C4-2B (cell line): Measurements from ENCODE around the gene DIRAS1.

Experiments
- H3K27ac ChIP-seq: fragments of 450-650 bp; 2 replicates; pipeline ENCODE4 v1.5.1; 2017
- ZFX ChIP-seq: fragments of 450-650 bp; IDR thresholded peaks from 2 replicates; pipeline ENCODE4 v1.6.1; 2017
- TF ChIP-seq, protein P1 (sequence below): fragments of 450-650 bp; conservative IDR thresholded peaks from 2 replicates; pipeline ENCODE4 v1.5.1; 2017; ENCODE audit warnings: mild to moderate bottlenecking

DIRAS1 gene

GRCh38 chr19:2765376-2765775, 44.2 kb upstream of the DIRAS1 start:
- no peak for TF ChIP-seq ZFX
- TF ChIP-seq, protein P1, sequence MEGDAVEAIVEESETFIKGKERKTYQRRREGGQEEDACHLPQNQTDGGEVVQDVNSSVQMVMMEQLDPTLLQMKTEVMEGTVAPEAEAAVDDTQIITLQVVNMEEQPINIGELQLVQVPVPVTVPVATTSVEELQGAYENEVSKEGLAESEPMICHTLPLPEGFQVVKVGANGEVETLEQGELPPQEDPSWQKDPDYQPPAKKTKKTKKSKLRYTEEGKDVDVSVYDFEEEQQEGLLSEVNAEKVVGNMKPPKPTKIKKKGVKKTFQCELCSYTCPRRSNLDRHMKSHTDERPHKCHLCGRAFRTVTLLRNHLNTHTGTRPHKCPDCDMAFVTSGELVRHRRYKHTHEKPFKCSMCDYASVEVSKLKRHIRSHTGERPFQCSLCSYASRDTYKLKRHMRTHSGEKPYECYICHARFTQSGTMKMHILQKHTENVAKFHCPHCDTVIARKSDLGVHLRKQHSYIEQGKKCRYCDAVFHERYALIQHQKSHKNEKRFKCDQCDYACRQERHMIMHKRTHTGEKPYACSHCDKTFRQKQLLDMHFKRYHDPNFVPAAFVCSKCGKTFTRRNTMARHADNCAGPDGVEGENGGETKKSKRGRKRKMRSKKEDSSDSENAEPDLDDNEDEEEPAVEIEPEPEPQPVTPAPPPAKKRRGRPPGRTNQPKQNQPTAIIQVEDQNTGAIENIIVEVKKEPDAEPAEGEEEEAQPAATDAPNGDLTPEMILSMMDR, result no peak
- H3K27ac ChIP-seq, result no peak overlapping the region

GRCh38 chr19:2764945-2765344, 43.8 kb upstream of the DIRAS1 start:
- TF ChIP-seq, protein P1, result no peak
- TF ChIP-seq ZFX, result no peak
- H3K27ac ChIP-seq, result no peak overlapping the region

GRCh38 chr19:2763687-2764086, 42.5 kb upstream of the DIRAS1 start:
- no peak overlapping the region for H3K27ac ChIP-seq
- no peak for TF ChIP-seq ZFX
- TF ChIP-seq, protein P1, result no peak

- H3K27ac ChIP-seq, result no peak overlapping the region
These were observed 41.8 kb upstream of the DIRAS1 start for GRCh38 chr19:2762783-2763496.

DNA sequence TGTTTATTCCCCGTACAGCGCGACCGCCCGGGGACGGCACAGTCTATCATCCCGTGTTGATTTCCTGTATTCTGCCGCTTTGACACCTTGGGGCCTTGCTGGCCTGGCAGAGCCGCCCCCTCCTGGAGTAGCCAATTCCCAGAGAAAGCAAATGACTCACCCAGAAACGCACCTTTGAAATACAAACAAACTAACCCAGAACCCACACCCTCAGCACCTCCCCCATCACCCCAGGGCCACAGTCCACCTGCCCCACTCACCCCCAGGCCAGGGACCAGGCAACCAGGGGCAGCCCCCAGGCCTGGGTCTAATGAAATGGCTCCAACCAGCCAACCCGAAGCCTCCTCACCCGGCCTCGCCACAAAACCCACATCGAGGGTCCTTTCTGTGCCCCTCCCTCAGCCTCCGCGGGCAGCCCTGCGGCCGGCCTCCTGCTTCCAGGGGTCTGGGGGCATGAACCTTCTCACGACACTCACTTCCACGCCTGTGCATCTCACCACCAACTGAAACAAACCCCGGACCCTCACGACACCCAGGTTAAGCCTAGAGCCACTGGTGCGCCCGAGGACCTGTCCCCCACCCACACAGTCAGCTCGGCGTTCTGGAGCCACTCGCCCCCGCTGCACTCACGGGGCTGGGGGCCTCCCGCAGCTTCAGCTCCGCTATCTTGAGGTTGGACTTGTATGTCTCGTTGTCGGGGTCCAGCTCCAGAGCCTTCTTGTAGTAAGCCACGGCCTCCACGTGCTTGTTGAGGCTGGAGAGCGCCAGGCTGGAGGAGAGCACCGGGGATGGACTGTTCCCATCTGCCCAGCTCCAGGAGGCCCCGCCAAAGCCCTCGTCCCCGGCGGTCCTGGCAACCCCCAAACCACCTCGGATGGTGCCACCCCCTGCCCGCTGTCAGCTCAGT, 41.0 kb upstream of the DIRAS1 start:
- H3K27ac ChIP-seq, result no peak overlapping the region
- TF ChIP-seq, protein P1, result no peak
- no peak for TF ChIP-seq ZFX

More at GRCh38 chr19:2762783-2763496, 41.8 kb upstream of the DIRAS1 start:
- TF ChIP-seq, protein P1, result no peak
- TF ChIP-seq ZFX, result no peak

DNA sequence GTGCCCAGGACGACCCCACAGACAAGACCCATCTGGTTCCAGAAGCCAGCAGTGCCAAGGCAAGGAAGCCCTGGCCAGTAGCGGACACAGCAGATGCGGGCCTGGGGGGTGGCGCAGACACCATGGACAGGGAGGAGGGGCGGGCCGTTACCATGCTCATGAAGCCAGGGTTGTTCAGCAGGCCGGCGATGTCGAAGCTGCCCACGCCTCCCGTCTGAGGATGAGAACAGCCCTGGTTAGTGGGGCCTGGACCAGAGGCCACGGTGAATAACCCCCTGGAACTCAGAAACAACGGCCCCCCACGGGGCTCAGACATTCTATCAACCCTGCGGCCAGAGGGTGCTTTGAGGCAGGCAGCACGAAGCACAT, 40.1 kb upstream of the DIRAS1 start:
- TF ChIP-seq, protein P1, result no peak
- no peak for TF ChIP-seq ZFX
- H3K27ac ChIP-seq, result no peak overlapping the region

- no peak for TF ChIP-seq ZFX
- TF ChIP-seq, protein P1, result no peak
- H3K27ac ChIP-seq, result no peak overlapping the region
These were observed 38.8 kb upstream of the DIRAS1 start for GRCh38 chr19:2759965-2760364.
